Esophagus muscularis mucosa (tissue), 4 donors: ENCODE results near the gene ZFP91.

Experiments used
- EP300 ChIP-seq: sonication (generic); formaldehyde crosslinking; IDR thresholded peaks from one replicate; pipeline ENCODE4 v1.6.1; 2017; ENCODE audit warnings: antibody characterized with exemption
- POLR2A ChIP-seq: fragments of 450-650 bp; IDR thresholded peaks from one replicate; pipeline ENCODE4 v1.6.1; 2017; ENCODE audit warnings: antibody characterized with exemption, moderate library complexity, mild to moderate bottlenecking, low read depth
- POLR2AphosphoS5 ChIP-seq, 2 donors: sonication (generic); formaldehyde crosslinking; IDR thresholded peaks; one replicate each; pipeline ENCODE4 v1.6.1; 2017; ENCODE audit warnings: antibody characterized with exemption in 2 of 2
- TF ChIP-seq, protein P1 (sequence below), 3 experiments: fragments of 200-600 bp in 2 of 3; fragments of 450-650 bp in 1 of 3; sonication (generic) in 2 of 3; IDR thresholded peaks; one replicate each; pipeline ENCODE4 v1.5.1; 2017 to 2019; ENCODE audit warnings: antibody characterized with exemption in 3 of 3, mild to moderate bottlenecking in 2 of 3, moderate library complexity in 1 of 3

DNA sequence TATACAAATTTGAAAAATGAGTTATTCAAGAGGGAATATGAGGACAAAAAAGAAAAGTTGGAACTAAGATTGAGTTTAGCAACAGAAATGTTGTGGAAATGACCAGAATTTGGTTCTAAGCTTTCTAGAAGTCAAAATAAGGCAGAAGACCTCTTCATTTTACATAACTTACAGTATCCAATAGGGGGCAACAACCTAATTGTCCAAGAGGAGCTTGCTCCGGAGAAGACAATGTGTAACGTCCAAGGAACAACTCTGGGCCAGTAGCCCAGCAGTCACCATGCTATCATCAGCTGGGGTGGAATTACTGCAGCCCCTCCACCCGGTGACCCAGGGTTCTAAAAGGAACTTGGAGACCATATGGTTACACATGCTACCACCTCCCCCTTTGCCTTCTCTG lies 57.7 kb downstream of the ZFP91 start:
- TF ChIP-seq POLR2A: no peak
- TF ChIP-seq, protein P1, sequence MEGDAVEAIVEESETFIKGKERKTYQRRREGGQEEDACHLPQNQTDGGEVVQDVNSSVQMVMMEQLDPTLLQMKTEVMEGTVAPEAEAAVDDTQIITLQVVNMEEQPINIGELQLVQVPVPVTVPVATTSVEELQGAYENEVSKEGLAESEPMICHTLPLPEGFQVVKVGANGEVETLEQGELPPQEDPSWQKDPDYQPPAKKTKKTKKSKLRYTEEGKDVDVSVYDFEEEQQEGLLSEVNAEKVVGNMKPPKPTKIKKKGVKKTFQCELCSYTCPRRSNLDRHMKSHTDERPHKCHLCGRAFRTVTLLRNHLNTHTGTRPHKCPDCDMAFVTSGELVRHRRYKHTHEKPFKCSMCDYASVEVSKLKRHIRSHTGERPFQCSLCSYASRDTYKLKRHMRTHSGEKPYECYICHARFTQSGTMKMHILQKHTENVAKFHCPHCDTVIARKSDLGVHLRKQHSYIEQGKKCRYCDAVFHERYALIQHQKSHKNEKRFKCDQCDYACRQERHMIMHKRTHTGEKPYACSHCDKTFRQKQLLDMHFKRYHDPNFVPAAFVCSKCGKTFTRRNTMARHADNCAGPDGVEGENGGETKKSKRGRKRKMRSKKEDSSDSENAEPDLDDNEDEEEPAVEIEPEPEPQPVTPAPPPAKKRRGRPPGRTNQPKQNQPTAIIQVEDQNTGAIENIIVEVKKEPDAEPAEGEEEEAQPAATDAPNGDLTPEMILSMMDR (IDR thresholded peaks at IDR 0.05): no peak
- no peak for TF ChIP-seq EP300
- TF ChIP-seq POLR2AphosphoS5 (IDR thresholded peaks at IDR 0.05): no peak
